ENCODE results near the gene SPRED2.

DNA sequence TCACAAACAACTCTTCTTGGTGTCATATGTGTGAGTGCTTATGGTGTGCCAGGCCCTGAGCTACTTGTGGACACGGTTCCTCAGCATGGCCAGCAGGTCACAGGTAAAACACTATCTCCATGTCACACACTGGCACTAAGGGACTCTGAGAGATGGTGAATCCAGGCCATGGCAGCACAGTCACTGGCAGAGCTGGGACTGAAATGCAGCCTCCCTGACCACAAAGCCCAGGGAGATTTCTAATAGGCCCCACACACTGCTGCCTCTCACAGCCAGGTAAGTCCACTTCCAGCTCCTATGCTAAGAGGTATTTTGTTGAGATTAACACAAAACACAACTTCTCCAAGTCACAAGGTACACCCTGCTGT is 112.7 kb downstream of the SPRED2 start:
- TF ChIP-seq EZH2phosphoT487 (IDR thresholded peaks at IDR 0.05; ENCODE audit: insufficient read depth, low read depth) (no peak), EZH2 (IDR thresholded peaks at IDR 0.05; ENCODE audit: insufficient read depth, poor library complexity, severe bottlenecking) (no peak)
